RCC 7860 (cell line): ENCODE measurements around the gene SLC35C1.
"Not testable (repeated sequence)": the region's sequence is repeated elsewhere in the genome, so short reads cannot be mapped to it uniquely, and the experiment has no call there.

Source experiments
- DNase-seq: peaks from one replicate; pipeline ENCODE4 v3.0.0-alpha.2; 2015; ENCODE audit warnings: low spot score
- FAIRE-seq: peaks from 2 replicates; lab custom pipeline; 2012; peaks lifted over from hg19 to GRCh38; lab: Jason Lieb, UNC

The SLC35C1 gene

GRCh38 chr11:45786272-45786671 lies 18.7 kb upstream of the SLC35C1 start:
- FAIRE-seq (no peak), DNase-seq (no peak)

DNA sequence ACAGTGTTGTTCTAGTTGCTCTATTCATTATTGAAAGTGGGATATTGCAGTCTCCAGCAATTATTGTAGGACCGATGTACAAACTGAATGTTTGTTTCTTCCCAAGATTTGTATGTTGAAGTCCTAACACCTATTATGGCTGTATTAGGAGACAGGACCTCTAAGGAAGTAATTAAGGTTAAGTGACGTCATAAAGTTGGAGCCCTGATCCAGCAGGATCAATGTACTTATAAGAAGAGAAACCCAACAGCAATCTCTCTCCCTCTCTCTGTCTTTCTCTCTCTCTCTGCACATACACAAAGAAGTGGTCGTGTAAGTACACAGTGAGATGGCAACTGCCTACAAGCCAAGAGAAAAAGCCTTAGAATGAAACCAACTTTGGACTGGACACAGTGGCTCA lies 16.1 kb upstream of the SLC35C1 start:
- DNase-seq (no peak), FAIRE-seq (no peak)

- DNase-seq (no peak), FAIRE-seq (no peak)
Measured at GRCh38 chr11:45791524-45791923, 13.4 kb upstream of the SLC35C1 start.

DNA sequence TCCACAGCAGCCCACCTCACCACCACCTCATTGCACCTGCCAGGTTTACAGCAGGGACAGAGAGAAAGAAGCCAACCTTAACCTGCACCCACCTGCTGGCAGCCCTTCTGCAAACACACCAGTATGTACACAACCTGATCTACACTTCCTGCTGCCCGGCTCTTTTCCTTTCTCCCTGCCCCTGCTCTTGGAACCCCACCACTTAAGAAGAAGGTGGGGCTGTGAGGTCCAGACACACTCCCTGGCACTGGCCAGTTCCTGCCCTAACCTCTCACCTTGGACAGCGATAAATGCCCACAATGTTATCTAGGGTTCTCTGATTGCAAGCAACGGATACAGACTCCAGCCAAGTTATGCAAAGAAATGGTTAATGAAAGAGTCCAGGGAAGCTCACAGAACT lies 10.8 kb upstream of the SLC35C1 start:
- no peak for DNase-seq
- FAIRE-seq = no peak

DNA sequence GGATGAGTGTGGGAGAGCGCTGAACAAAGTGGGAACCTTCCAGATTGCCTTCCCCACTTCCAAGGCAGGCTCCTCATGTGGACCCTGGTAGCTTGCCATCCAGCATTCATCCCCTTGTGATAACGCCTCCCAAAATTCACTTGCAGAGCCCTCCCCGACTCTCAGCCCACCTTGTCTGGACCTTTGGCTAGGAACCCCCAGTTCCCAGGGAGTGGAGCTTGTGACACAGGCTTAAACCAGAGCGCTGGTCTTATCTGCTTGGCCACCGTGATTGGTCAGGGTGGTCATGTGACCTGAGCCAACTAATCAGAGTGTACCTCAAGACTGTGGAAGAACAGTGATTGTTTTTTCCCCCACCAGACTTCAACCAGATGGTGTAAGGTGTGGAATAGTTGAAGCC lies 9.6 kb upstream of the SLC35C1 start:
- DNase-seq (no peak), FAIRE-seq (no peak)

DNA sequence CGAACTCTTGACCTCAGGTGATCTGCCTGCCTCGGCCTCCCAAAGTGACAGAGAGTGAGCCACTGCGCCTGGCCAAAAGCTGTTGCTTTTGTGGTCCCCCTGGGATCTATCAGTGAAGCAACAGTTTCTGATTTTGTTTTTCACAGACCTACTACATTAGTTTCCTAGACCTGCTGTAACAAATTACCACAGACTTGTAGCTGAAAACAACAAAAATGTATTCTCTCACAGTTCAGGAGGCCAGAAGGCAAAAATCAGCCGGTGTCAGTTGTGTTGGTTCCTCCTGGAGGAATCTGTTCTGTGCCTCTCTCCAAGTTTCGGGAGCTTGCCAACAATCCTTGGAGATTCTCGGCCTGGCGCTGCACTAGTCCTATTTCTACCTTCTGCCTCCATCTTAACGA lies 8.5 kb upstream of the SLC35C1 start:
- FAIRE-seq (no peak), DNase-seq (no peak)

DNA sequence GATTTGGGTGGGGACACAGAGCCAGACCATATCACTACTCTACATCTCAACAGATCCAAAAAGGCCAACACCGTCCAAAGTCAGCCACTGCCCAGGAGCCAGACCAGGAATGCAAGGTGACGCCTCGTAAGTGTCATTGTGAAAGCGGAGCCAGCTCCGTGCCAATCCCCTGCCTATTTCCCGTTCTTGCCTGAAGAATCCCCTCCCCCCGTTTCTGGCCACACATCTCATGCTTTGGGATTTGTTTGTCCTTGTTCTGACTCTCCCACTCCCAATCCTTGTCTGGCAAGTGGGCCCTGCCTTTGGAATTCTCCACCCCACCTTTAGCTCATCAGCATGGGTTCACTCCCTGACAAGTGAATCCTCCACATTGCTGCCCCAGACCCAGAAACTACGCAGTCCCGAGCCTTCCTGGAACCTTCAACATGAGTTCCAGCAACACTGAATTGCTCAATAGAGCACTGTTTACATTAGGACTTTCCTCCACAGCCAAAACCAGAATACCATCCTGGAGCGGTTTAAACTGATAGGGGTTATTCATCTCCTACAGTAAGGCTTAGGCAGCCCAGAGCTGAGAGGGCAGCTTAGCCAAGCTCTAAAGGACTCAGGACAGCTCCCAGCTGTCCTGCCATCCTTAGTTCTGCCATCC lies 6.0 kb upstream of the SLC35C1 start:
- DNase-seq (no peak), FAIRE-seq (no peak)

GRCh38 chr11:45799562-45799961 lies 5.4 kb upstream of the SLC35C1 start:
- DNase-seq (no peak), FAIRE-seq (no peak)

- no peak for DNase-seq
- FAIRE-seq = no peak
Measured at GRCh38 chr11:45800261-45800660, 4.7 kb upstream of the SLC35C1 start.

DNA sequence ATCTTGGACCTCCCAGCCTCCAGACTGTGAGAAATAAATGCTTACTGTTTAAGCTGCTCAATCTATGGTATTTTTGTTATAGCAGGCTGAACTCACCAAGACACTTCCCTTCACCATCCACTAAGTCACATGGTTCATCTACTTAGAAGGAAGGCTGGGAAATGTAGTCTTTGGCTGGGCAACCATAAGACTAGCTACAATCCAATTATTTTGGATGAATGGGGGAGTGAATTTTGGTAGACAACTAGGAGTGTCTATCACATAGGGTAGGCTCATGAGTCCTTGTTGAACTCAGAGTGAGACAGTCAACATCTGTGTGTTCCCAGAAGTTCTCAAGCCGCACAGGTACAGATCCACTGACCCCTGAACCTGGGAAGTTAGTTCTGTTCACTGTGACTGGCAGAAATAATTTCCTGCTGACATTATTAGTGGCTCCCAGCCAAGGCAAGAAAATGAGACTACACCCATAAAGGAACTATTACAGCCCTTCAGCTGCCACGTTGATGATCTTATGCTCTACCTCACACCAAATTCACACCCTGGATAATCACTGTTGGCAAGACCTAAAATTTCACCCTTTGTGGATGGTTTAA lies 3.1 kb upstream of the SLC35C1 start:
- FAIRE-seq (no peak), DNase-seq (no peak)

DNA sequence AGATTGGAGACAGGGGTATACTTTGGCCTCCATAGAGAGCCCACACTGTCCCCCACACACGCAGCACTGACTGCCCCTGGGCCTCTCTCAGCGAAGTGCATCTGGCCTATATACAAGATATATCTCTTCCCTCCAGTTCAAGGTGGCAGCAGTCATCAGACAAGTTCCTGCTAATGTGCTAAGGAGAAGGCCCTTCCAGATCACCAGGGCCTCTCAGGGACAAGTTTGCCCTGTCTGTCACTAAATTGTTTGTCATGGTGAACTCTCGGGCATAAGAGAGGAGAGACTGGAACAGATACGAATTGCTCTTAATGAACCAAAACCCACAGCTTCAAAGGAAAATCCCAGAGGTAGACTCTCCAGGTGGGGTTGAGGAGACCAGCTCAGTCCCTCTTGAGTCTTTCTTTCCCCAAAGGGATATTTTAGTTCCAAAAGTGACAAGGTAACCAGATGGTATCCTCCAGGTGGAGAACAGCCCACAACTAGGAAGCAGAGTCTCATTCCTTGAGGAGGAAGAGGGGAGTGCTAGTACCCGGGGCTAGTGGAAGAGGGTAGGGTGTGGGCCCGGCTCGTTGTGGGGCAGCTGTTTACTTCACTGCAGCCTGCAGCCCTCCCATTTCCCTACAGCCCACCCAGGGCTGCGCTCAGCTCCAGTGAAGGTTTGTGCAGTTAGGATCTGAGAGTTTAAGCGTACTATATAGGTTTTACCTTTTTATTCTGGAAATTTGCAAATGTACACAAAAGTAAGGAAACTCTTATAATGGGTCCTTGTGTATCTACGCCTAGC lies 2.2 kb upstream of the SLC35C1 start:
- no peak for DNase-seq

GRCh38 chr11:45803971-45804760 lies 783 bp upstream of the SLC35C1 start:
- FAIRE-seq (no peak), DNase-seq (peak; percentile 21)

More for the DNA sequence above, 2.2 kb upstream of the SLC35C1 start:
- no peak for FAIRE-seq

- FAIRE-seq (no peak), DNase-seq (peak; percentile 42)
Measured at GRCh38 chr11:45805305-45806071, 539 bp downstream of the SLC35C1 start.

GRCh38 chr11:45806072-45806933 lies 1.4 kb downstream of the SLC35C1 start:
- FAIRE-seq (no peak), DNase-seq (no peak)

DNA sequence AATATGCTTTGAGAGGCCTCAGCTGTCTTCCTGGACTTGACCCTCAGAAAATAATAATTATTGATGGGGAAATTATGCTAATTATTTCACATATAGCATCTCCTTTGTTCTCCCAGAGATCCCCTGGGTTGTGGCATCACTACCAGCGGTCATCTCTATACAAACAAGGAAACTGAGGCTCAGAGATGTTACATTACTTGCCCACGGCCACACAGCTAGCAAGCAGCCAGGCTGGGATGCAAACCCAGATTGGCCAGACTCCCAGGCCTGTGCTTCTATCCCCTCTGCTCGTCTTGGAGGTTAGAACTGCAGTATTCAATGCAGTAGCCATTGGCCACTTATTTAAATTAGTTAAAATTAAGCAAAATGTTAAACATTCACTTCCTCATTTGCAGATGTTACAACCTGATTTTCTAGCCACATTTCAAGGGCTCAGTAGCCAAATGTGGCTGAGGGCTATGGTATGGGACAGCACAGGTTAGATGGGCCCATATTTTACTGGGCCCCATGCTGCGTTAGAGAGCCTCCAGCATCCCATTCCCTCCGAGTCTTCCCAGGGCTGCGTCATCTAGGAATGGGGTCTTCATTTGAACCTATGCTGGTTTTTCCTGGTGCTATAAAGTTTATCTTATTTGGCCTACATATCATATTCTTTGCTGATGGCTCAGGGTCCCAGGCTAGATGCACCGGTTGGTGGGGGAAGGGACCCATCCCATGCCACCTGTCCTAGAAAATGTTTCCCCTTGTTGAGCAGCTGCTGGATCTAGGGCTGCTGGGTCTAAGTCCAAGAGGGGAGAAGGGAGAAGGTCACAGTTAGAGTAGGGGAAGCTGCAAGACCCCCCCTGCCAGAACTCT lies 2.2 kb downstream of the SLC35C1 start:
- DNase-seq (no peak), FAIRE-seq (no peak)

DNA sequence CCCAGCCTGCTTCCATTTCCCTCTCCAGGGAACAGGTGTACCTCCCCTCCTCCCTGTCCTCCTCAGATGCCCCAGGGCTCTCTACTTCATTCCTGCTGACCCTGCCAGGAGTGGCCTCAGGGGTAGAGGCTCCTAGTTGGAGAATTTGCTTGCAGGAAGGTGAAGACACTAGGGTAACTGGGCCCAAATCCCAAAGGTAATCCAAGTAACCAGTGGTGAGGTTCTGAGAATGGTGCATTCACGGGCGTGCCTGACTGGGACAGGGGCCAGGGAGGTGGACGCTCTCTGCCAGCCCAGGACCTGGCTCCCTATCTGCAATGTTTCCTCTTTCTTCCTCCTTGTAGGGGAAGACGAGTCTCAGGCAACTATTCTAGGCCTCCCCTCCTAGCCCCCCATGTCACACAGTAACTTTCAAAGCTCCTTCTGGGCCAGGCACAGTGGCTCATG lies 2.9 kb downstream of the SLC35C1 start:
- DNase-seq = no peak
- FAIRE-seq = no peak

- not testable (repeated sequence) for FAIRE-seq, DNase-seq
Measured at GRCh38 chr11:45808427-45808826, 3.5 kb downstream of the SLC35C1 start.
